Measurements from ENCODE around the gene GRAMD1A. TPM values are rescaled to one million over a fixed set of nuclear protein-coding genes. Genes with fewer than 3 reads are reported as not detected.
A peak's percentile ranks its signal among the peaks of the same experiment; 100 is the strongest.
"Not testable (repeated sequence)": the region's sequence is repeated elsewhere in the genome, so short reads cannot be mapped to it uniquely, and the experiment has no call there.

The GRAMD1A gene
- total and polyA plus RNA-seq, 9 of the 15 experiments (the other 6 are each of a cell fraction or from before 2014, with no cell fraction given) = 1.4 to 63.8 (median 38.5) TPM

DNA sequence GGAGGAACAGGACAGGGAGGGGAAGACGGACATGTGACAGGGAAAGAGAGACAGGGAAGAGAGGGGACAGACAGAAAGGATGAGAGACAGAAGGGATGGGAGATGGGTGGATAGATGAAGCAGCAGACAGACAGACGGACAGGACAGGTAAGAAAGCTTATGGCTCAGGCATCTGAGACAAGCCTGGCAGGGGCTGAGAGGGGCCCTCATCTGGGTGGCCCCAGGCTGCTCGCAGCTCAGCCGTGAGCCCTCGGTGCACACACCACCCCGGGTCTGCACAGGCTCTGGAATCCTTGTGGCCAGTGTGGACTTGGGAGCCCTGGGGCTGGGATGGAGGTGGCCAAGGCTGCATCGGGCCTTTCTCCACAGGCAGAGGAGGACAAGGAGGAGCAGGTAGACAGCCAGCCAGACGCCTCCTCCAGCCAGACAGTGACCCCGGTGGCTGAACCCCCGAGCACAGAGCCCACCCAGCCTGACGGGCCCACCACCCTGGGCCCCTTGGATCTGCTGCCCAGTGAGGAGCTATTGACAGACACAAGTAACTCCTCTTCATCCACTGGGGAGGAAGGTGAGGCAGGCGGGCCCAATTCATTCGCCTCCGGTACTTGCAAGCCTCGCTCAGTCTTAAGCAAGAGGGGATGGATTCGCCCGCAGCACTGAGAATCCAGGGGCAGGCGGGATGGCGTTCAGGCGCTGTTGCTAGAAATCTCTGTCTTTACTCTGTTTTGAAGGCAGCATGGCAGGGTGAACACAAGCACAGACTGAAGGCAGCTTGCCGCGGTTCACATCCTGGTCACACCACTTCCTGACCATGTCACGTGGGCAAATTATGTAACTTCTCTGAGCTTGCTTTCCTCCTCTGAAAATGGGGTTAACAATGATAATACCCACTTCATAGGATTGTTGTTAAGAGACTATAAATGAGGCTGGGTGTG lies 14.0 kb downstream of the GRAMD1A start (continued):
- TF ChIP-seq PPARD (CRISPR knock-in tag; IDR thresholded peaks at IDR 0.05) (no peak), MCM5 (IDR thresholded peaks at IDR 0.05; ENCODE audit: low read depth) (no peak), PYGO2 (tag; IDR thresholded peaks at IDR 0.05) (no peak), OTX1 (CRISPR knock-in tag; IDR thresholded peaks at IDR 0.05) (0 out of 2 replicates have a peak, but pooled peaks have one; percentile 10), FOXJ3 (CRISPR knock-in tag; IDR thresholded peaks at IDR 0.05) (no peak), SRSF1 (IDR thresholded peaks at IDR 0.05; ENCODE audit: low read depth, low read length) (no peak), RBFOX2 (IDR thresholded peaks at IDR 0.05; ENCODE audit: low read depth, low read length) (peak; percentile 8; the same call in 1 of the 2 replicates)

DNA sequence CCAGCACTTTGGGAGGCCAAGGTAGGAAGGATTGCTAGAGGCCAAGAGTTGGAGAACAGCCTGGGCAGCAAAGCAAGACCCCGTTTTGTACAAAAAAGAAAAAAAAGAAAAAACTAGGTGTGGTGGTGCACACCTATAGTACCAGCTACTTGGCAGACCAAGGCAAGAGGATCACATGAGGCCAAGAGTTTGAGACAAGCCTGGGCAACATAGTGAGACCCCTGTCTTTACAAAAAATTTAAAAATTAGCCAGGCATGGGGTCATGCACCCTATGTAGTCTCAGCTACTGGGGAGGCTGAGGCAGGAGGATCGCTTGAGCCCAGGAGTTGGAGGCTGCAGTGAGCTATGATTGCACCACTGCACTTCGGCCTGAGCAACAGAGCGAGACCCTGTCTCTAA lies 14.7 kb downstream of the GRAMD1A start:
- FAIRE-seq; H3K9me1 ChIP-seq (ENCODE audit: control insufficient read depth, insufficient read depth, low read length); H3K79me2 ChIP-seq (ENCODE audit: control insufficient read depth, insufficient read depth, low read length); H3K4me3 ChIP-seq; BruUV-seq (replicated peaks); CTCF ChIA-PET (ENCODE audit: low intra/inter-chr PET ratio); H3K4me2 ChIP-seq (ENCODE audit: insufficient read depth, low read length); H3K9ac ChIP-seq (ENCODE audit: insufficient read depth in 1 of 2, low read depth in 2 of 2, low read length in 2 of 2); H3K9me3 ChIP-seq (replicated peaks; ENCODE audit: control insufficient read depth, insufficient read depth, low read depth, low read length); intact Hi-C loops (cut with micrococcal nuclease); ATAC-seq; H3K27ac ChIP-seq (ENCODE audit: extremely low read depth, low read depth, low read length); H4K20me1 ChIP-seq (replicated peaks; ENCODE audit: control insufficient read depth, insufficient read depth, low read length); H2AFZ ChIP-seq (ENCODE audit: low read depth, low read length); H3K27me3 ChIP-seq (ENCODE audit: control insufficient read depth in 2 of 2, insufficient read depth in 2 of 2, low read length in 2 of 2); DNase-seq (ENCODE audit: extremely low read depth in 1 of 4, low spot score in 3 of 4): not testable (repeated sequence)
- WGBS (ENCODE audit: insufficient coverage, low coverage, missing lambda C conversion rate) = 91% methylated on average over 4 of the region's 4 CpGs
- in situ Hi-C loops (cut with MboI) = loop anchor here (5.0 kb wide), 1 partner anchor 172 kb away; no protein-coding TSS in a partner anchor
- POLR2A ChIA-PET = interaction anchor here (0.6 to 3.9 kb wide), 6 partner anchors 8 to 119 kb away, joined by 3 to 18 read pairs (median 3); partner anchors contain the start of gene GRAMD1A
- peaks cover 0 to 28% of the 10 kb centered on the region in 2 experiments; a peak in 2 of 5 replicates for H3K4me1 ChIP-seq (replicated peaks in 1 of 2; ENCODE audit: control insufficient read depth in 2 of 2, insufficient read depth in 2 of 2, low read length in 2 of 2)
- peaks cover 93% of the 10 kb centered on the region for H3K36me3 ChIP-seq (ENCODE audit: control insufficient read depth, insufficient read depth, low read length)
